ENCODE data around the gene MSX1. TPM values are rescaled to one million over a fixed set of nuclear protein-coding genes. Genes with fewer than 3 reads are reported as not detected.
A peak's percentile ranks its signal among the peaks of the same experiment; 100 is the strongest.

MSX1 gene
- polyA plus RNA-seq, 1 donor from 2014 or later: 2.8 TPM

DNA sequence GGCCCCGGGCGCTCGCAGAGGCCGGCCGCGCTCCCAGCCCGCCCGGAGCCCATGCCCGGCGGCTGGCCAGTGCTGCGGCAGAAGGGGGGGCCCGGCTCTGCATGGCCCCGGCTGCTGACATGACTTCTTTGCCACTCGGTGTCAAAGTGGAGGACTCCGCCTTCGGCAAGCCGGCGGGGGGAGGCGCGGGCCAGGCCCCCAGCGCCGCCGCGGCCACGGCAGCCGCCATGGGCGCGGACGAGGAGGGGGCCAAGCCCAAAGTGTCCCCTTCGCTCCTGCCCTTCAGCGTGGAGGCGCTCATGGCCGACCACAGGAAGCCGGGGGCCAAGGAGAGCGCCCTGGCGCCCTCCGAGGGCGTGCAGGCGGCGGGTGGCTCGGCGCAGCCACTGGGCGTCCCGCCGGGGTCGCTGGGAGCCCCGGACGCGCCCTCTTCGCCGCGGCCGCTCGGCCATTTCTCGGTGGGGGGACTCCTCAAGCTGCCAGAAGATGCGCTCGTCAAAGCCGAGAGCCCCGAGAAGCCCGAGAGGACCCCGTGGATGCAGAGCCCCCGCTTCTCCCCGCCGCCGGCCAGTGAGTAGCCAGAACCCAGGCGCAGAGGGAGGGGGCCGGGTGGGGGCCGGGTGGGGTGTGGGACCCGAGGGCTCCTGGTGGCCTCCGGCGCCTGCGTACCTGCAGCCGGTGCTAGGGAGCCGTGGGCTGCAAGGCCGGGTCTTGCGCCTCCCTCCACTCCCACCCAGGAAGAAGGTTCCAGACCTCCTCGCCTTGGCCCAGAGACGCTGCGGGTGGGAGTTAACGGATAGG lies 534 bp downstream of the MSX1 start:
- Histone ChIP-seq H4K20me1 (ENCODE audit: insufficient read depth) (no peaks in the 10 kb centered on the region), H3K4me3 (ENCODE audit: low read length) (no peak overlapping the region), H3F3A (ENCODE audit: insufficient read depth, low read length, poor library complexity, severe bottlenecking) (no peaks in the 10 kb centered on the region), H2AFZ (ENCODE audit: low read depth, low read length) (no peak overlapping the region), H3K27ac (ENCODE audit: low read length) (no peak overlapping the region), H3K27me3 (ENCODE audit: insufficient read depth, low read depth, low read length) (peaks cover 98% of the 10 kb centered on the region), H3K4me2 (ENCODE audit: low read length) (no peak overlapping the region), H3K9me3 (ENCODE audit: low read length) (no peaks in the 10 kb centered on the region), H3K9me2 (ENCODE audit: insufficient read depth, low read length) (no peaks in the 10 kb centered on the region), H3K36me3 (ENCODE audit: insufficient read depth, low read length) (no peaks in the 10 kb centered on the region), H3K9ac (ENCODE audit: low read length) (no peak overlapping the region), H3K79me2 (replicated peaks; ENCODE audit: insufficient read depth, low read length) (no peaks in the 10 kb centered on the region)
- peak; percentile 68 for TF ChIP-seq EZH2 (IDR thresholded peaks at IDR 0.05; ENCODE audit: borderline replicate concordance, insufficient read depth, low read length, poor library complexity, severe bottlenecking)
- no peak for TF ChIP-seq SMC3 (conservative IDR thresholded peaks at IDR 0.05; ENCODE audit: poor library complexity)

DNA sequence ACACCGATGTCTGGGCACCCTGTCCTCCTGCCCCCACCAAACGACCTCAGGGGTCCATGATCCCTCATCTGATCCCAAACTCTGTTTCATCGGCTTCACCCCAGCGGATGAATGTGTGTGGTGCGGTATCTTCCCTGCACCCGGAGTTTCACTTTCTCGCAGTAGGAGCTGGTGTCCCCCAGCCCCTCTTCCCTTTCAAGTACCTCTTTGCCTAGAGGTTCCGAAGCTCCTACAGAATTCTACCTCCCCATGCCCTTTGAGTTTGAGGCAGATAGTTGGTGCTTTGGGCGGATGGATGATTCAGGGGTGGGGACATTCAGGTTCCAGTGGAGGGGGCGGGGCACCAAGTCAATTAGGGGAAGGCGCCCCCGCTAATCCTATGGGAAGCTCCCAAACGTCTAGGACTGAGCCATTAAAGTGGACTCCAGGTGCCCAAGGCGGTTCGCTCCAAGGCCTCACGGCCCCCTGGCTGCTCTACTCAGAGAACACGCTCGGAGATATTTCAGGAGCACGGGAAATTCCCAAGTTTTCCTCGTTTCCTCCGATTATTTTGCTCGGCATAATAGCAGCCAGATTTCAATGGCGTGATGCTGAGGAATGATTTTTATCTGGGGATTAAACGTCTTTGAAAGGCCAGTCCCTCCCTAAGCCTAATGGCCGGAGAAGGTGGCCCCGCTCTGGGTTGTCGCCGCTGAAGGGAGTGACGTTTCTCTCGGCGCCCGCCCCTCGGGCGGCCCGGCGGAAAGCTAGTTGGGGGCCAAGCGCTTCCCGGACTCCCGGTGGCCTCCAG lies 1.3 kb downstream of the MSX1 start:
- Histone ChIP-seq H3K36me3 (ENCODE audit: insufficient read depth, low read length) (no peaks in the 10 kb centered on the region), H4K20me1 (ENCODE audit: insufficient read depth) (no peaks in the 10 kb centered on the region), H3K9ac (ENCODE audit: low read length) (no peak overlapping the region)

GRCh38 chr4:4861390-4862018 lies 2.0 kb downstream of the MSX1 start:
- no peak overlapping the region for H2AFZ ChIP-seq (ENCODE audit: low read depth, low read length)

More for the DNA sequence above, 1.3 kb downstream of the MSX1 start:
- Histone ChIP-seq H3K4me3 (ENCODE audit: low read length) (no peak overlapping the region), H3K27ac (ENCODE audit: low read length) (no peak overlapping the region), H3K27me3 (ENCODE audit: insufficient read depth, low read depth, low read length) (peaks cover 98% of the 10 kb centered on the region), H3K4me2 (ENCODE audit: low read length) (no peak overlapping the region), H2AFZ (ENCODE audit: low read depth, low read length) (no peak overlapping the region), H3K79me2 (replicated peaks; ENCODE audit: insufficient read depth, low read length) (no peaks in the 10 kb centered on the region), H3K9me3 (ENCODE audit: low read length) (no peaks in the 10 kb centered on the region), H3K9me2 (ENCODE audit: insufficient read depth, low read length) (no peaks in the 10 kb centered on the region), H3F3A (ENCODE audit: insufficient read depth, low read length, poor library complexity, severe bottlenecking) (no peaks in the 10 kb centered on the region)
- TF ChIP-seq EZH2 (IDR thresholded peaks at IDR 0.05; ENCODE audit: borderline replicate concordance, insufficient read depth, low read length, poor library complexity, severe bottlenecking) (peak; percentile 85), EP300 (conservative IDR thresholded peaks at IDR 0.05; ENCODE audit: poor library complexity, severe bottlenecking) (no peak), POLR2AphosphoS5 (IDR thresholded peaks at IDR 0.05) (peak; percentile 21)

DNA sequence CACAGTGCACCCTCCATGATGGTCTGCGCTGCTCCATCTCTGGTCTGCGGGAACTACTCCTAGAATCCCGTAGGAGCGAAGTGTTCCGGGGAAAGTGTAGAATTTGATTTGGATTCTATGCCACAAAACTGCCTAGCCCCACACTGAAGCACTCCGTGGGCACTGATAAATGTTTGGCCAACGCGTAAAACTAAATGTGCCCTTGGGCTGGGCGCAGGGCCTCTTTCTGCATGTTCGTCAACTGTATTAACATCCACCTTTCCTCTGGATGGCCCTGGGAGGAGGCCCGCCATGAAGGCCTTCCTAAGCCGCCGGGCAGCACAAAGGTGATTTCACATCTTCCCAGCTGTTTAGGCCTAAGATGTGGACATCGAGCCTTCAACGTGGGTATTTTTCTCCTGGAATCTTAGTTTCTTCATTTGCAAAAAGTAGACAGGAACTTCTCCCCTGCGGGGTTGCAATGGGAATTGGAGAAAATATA lies 2.6 kb downstream of the MSX1 start:
- TF ChIP-seq SMC3 (conservative IDR thresholded peaks at IDR 0.05; ENCODE audit: poor library complexity) (no peak), MXI1 (conservative IDR thresholded peaks at IDR 0.05; ENCODE audit: poor library complexity, severe bottlenecking) (no peak), EP300 (conservative IDR thresholded peaks at IDR 0.05; ENCODE audit: poor library complexity, severe bottlenecking) (no peak), TAF1 (IDR thresholded peaks at IDR 0.05; ENCODE audit: low read depth) (no peak), POLR2AphosphoS5 (IDR thresholded peaks at IDR 0.05) (no peak)
- TF ChIP-seq, protein P1, sequence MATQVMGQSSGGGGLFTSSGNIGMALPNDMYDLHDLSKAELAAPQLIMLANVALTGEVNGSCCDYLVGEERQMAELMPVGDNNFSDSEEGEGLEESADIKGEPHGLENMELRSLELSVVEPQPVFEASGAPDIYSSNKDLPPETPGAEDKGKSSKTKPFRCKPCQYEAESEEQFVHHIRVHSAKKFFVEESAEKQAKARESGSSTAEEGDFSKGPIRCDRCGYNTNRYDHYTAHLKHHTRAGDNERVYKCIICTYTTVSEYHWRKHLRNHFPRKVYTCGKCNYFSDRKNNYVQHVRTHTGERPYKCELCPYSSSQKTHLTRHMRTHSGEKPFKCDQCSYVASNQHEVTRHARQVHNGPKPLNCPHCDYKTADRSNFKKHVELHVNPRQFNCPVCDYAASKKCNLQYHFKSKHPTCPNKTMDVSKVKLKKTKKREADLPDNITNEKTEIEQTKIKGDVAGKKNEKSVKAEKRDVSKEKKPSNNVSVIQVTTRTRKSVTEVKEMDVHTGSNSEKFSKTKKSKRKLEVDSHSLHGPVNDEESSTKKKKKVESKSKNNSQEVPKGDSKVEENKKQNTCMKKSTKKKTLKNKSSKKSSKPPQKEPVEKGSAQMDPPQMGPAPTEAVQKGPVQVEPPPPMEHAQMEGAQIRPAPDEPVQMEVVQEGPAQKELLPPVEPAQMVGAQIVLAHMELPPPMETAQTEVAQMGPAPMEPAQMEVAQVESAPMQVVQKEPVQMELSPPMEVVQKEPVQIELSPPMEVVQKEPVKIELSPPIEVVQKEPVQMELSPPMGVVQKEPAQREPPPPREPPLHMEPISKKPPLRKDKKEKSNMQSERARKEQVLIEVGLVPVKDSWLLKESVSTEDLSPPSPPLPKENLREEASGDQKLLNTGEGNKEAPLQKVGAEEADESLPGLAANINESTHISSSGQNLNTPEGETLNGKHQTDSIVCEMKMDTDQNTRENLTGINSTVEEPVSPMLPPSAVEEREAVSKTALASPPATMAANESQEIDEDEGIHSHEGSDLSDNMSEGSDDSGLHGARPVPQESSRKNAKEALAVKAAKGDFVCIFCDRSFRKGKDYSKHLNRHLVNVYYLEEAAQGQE (IDR thresholded peaks at IDR 0.05; ENCODE audit: borderline replicate concordance): no peak
- TF ChIP-seq, protein P2, sequence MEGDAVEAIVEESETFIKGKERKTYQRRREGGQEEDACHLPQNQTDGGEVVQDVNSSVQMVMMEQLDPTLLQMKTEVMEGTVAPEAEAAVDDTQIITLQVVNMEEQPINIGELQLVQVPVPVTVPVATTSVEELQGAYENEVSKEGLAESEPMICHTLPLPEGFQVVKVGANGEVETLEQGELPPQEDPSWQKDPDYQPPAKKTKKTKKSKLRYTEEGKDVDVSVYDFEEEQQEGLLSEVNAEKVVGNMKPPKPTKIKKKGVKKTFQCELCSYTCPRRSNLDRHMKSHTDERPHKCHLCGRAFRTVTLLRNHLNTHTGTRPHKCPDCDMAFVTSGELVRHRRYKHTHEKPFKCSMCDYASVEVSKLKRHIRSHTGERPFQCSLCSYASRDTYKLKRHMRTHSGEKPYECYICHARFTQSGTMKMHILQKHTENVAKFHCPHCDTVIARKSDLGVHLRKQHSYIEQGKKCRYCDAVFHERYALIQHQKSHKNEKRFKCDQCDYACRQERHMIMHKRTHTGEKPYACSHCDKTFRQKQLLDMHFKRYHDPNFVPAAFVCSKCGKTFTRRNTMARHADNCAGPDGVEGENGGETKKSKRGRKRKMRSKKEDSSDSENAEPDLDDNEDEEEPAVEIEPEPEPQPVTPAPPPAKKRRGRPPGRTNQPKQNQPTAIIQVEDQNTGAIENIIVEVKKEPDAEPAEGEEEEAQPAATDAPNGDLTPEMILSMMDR (IDR thresholded peaks at IDR 0.05; ENCODE audit: poor library complexity, severe bottlenecking): no peak
- Histone ChIP-seq H3F3A (ENCODE audit: insufficient read depth, low read length, poor library complexity, severe bottlenecking) (no peaks in the 10 kb centered on the region), H3K9me2 (ENCODE audit: insufficient read depth, low read length) (no peaks in the 10 kb centered on the region), H3K9me3 (ENCODE audit: low read length) (no peaks in the 10 kb centered on the region), H3K4me2 (ENCODE audit: low read length) (no peak overlapping the region), H3K27me3 (ENCODE audit: insufficient read depth, low read depth, low read length) (peaks cover 99% of the 10 kb centered on the region), H2AFZ (ENCODE audit: low read depth, low read length) (no peak overlapping the region), H3K36me3 (ENCODE audit: insufficient read depth, low read length) (no peaks in the 10 kb centered on the region), H3K79me2 (replicated peaks; ENCODE audit: insufficient read depth, low read length) (no peaks in the 10 kb centered on the region), H3K9ac (ENCODE audit: low read length) (no peak overlapping the region), H3K27ac (ENCODE audit: low read length) (no peak overlapping the region), H4K20me1 (ENCODE audit: insufficient read depth) (no peaks in the 10 kb centered on the region), H3K4me3 (ENCODE audit: low read length) (no peak overlapping the region)

More at GRCh38 chr4:4861390-4862018, 2.0 kb downstream of the MSX1 start:
- Histone ChIP-seq H3F3A (ENCODE audit: insufficient read depth, low read length, poor library complexity, severe bottlenecking) (no peaks in the 10 kb centered on the region), H3K9me2 (ENCODE audit: insufficient read depth, low read length) (no peaks in the 10 kb centered on the region), H3K79me2 (replicated peaks; ENCODE audit: insufficient read depth, low read length) (no peaks in the 10 kb centered on the region), H3K9me3 (ENCODE audit: low read length) (no peaks in the 10 kb centered on the region), H4K20me1 (ENCODE audit: insufficient read depth) (no peaks in the 10 kb centered on the region), H3K36me3 (ENCODE audit: insufficient read depth, low read length) (no peaks in the 10 kb centered on the region), H3K9ac (ENCODE audit: low read length) (no peak overlapping the region), H3K27me3 (ENCODE audit: insufficient read depth, low read depth, low read length) (peaks cover 98% of the 10 kb centered on the region), H3K4me2 (ENCODE audit: low read length) (no peak overlapping the region), H3K4me3 (ENCODE audit: low read length) (no peak overlapping the region), H3K27ac (ENCODE audit: low read length) (no peak overlapping the region)
- TF ChIP-seq RAD21 (conservative IDR thresholded peaks at IDR 0.05): no peak
- no peak for TF ChIP-seq EZH2 (IDR thresholded peaks at IDR 0.05; ENCODE audit: borderline replicate concordance, insufficient read depth, low read length, poor library complexity, severe bottlenecking)
- TF ChIP-seq POLR2AphosphoS5 (IDR thresholded peaks at IDR 0.05): no peak
